ENCODE results near the gene RUVBL2. TPM values are rescaled to one million over a fixed set of nuclear protein-coding genes. Genes with fewer than 3 reads are reported as not detected.

The RUVBL2 gene
- total RNA-seq, 4 donors from 2014 or later, result 69.2 to 120 (median 78.5) TPM

- TF ChIP-seq POLR2A (IDR thresholded peaks at IDR 0.05) (no peak), CTCF (IDR thresholded peaks at IDR 0.05) (no peak), EP300 (IDR thresholded peaks at IDR 0.05) (no peak)
- H3K4me1 ChIP-seq, result peaks cover 0 to 12% (median 0%) of the 10 kb centered on the region in 4 donors
- no peak overlapping the region for H3K4me3 ChIP-seq
- 76 to 88% methylated on average over 2 of the region's 2 CpGs for WGBS, 2 donors
- no peak overlapping the region for H3K27ac ChIP-seq
- no peaks in the 10 kb centered on the region for H3K27me3 ChIP-seq
- H3K36me3 ChIP-seq, result peaks cover 3 to 81% (median 5%) of the 10 kb centered on the region in 3 donors
- no peak for DNase-seq (ENCODE audit: low spot score in 2 of 2)
- H3K9me3 ChIP-seq, result no peaks in the 10 kb centered on the region
These were observed 16.6 kb upstream of the RUVBL2 start for GRCh38 chr19:48977061-48977460.

- TF ChIP-seq CTCF (IDR thresholded peaks at IDR 0.05) (no peak), EP300 (IDR thresholded peaks at IDR 0.05) (no peak), POLR2A (IDR thresholded peaks at IDR 0.05) (no peak)
- 87 to 90% methylated on average over 9 of the region's 9 CpGs for WGBS, 2 donors
- DNase-seq (ENCODE audit: low spot score in 2 of 2), result no peak
- Histone ChIP-seq H3K4me1 (peaks cover 0 to 12% (median 0%) of the 10 kb centered on the region in 4 donors), H3K36me3 (peaks cover 3 to 85% (median 20%) of the 10 kb centered on the region in 3 donors), H3K27me3 (no peaks in the 10 kb centered on the region), H3K9me3 (no peaks in the 10 kb centered on the region), H3K4me3 (no peak overlapping the region), H3K27ac (no peak overlapping the region)
These were observed 11.4 kb upstream of the RUVBL2 start for GRCh38 chr19:48982280-48982679.

GRCh38 chr19:48985711-48986110 lies 8.0 kb upstream of the RUVBL2 start:
- H3K4me1 ChIP-seq, result peaks cover 0 to 13% (median 0%) of the 10 kb centered on the region in 4 donors
- H3K27ac ChIP-seq, result no peak overlapping the region
- H3K9me3 ChIP-seq, result no peaks in the 10 kb centered on the region
- H3K4me3 ChIP-seq, result no peak overlapping the region
- TF ChIP-seq CTCF (IDR thresholded peaks at IDR 0.05) (no peak), POLR2A (IDR thresholded peaks at IDR 0.05) (no peak), EP300 (IDR thresholded peaks at IDR 0.05) (no peak)
- H3K36me3 ChIP-seq, result peaks cover 3 to 97% (median 24%) of the 10 kb centered on the region in 3 donors
- H3K27me3 ChIP-seq, result no peaks in the 10 kb centered on the region
- DNase-seq (ENCODE audit: low spot score in 2 of 2), result no peak
- WGBS, 2 donors, result 94 to 95% methylated on average over 13 of the region's 13 CpGs

GRCh38 chr19:48986211-48986610 lies 7.5 kb upstream of the RUVBL2 start:
- WGBS, 2 donors, result 87 to 95% methylated on average over 3 of the region's 3 CpGs
- Histone ChIP-seq H3K27ac (no peak overlapping the region), H3K36me3 (peaks cover under 1 to 92% (median 24%) of the 10 kb centered on the region in 3 donors), H3K4me3 (no peak overlapping the region), H3K27me3 (no peaks in the 10 kb centered on the region), H3K9me3 (no peaks in the 10 kb centered on the region), H3K4me1 (peaks cover 0 to 18% (median 4%) of the 10 kb centered on the region in 4 donors)
- no peak for TF ChIP-seq POLR2A (IDR thresholded peaks at IDR 0.05)
- no peak for TF ChIP-seq EP300 (IDR thresholded peaks at IDR 0.05)
- TF ChIP-seq CTCF (IDR thresholded peaks at IDR 0.05), result no peak
- DNase-seq (ENCODE audit: low spot score in 2 of 2), result no peak

GRCh38 chr19:48987323-48987722 lies 6.4 kb upstream of the RUVBL2 start:
- no peak for DNase-seq (ENCODE audit: low spot score in 2 of 2)
- 85 to 89% methylated on average over 7 of the region's 7 CpGs for WGBS, 2 donors
- no peak for TF ChIP-seq EP300 (IDR thresholded peaks at IDR 0.05)
- no peak for TF ChIP-seq POLR2A (IDR thresholded peaks at IDR 0.05)
- no peak for TF ChIP-seq CTCF (IDR thresholded peaks at IDR 0.05)
- peaks cover 0 to 29% (median 14%) of the 10 kb centered on the region in 4 donors for H3K4me1 ChIP-seq
- no peaks in the 10 kb centered on the region for H3K9me3 ChIP-seq
- no peak overlapping the region for H3K27ac ChIP-seq
- peaks cover 0 to 80% (median 19%) of the 10 kb centered on the region in 3 donors for H3K36me3 ChIP-seq
- no peak overlapping the region for H3K4me3 ChIP-seq
- no peaks in the 10 kb centered on the region for H3K27me3 ChIP-seq

Measured in tibial nerve (tissue), 4 donors.